IMR-90 (cell line): ENCODE results near the gene RHOT1. TPM values are rescaled to one million over a fixed set of nuclear protein-coding genes. Genes with fewer than 3 reads are reported as not detected.

Source experiments
- ATAC-seq: fragments of 200-7000 bp; cut with Tn5 transposase; 2 replicates; pipeline ENCODE4 v1.9.1; 2020; ENCODE audit warnings: low read depth, mild to moderate bottlenecking, moderate library complexity
- BruUV-seq: library from RNA; stranded (reverse); fragments of 400-500 nt; replicated peaks from 2 replicates; lab custom pipeline; 2021; lab: Mats Ljungman, UMichigan
- CTCF ChIA-PET: fragments of 300-600 bp; formaldehyde crosslinking; extraction: SDS; loops from one replicate; lab custom pipeline; 2021; ENCODE audit warnings: antibody characterized with exemption; lab: Yijun Ruan, JAX
- POLR2A ChIA-PET: fragments of 300-600 bp; sonication (Branson Sonifier 250); formaldehyde crosslinking; loops from one replicate; lab custom pipeline; 2022; ENCODE audit warnings: antibody characterized with exemption; ENCODE audit not compliant: unreplicated experiment; lab: Charles Lee
- DNase-seq: peaks from one replicate; pipeline ENCODE4 v3.0.0; 2013
- H2AFZ ChIP-seq: replicated peaks from 2 replicates; pipeline ENCODE3; 2013; ENCODE audit warnings: low read length, mild to moderate bottlenecking; ENCODE audit not compliant: poor library complexity
- H2AK5ac ChIP-seq: 2 replicates; pipeline ENCODE4 v1.6.1; 2013; ENCODE audit warnings: low read depth, low read length, inconsistent platforms
- H2AK9ac ChIP-seq: replicated peaks from 2 replicates; pipeline ENCODE3; 2013; ENCODE audit warnings: mild to moderate bottlenecking, low read depth, low read length, moderate library complexity; ENCODE audit not compliant: poor library complexity
- H2BK120ac ChIP-seq: 2 replicates; pipeline ENCODE4 v1.6.1; 2013; ENCODE audit warnings: low read depth, low read length, inconsistent platforms
- H2BK15ac ChIP-seq: 3 replicates; pipeline ENCODE4 v1.6.1; 2013; ENCODE audit warnings: low read depth, low read length, inconsistent platforms
- H2BK20ac ChIP-seq: 2 replicates; pipeline ENCODE4 v1.6.1; 2013; ENCODE audit warnings: low read depth, mild to moderate bottlenecking, inconsistent platforms, low read length, moderate library complexity
- H2BK5ac ChIP-seq: 2 replicates; pipeline ENCODE4 v1.6.1; 2013; ENCODE audit warnings: mild to moderate bottlenecking, low read depth, low read length, inconsistent platforms; ENCODE audit not compliant: poor library complexity, severe bottlenecking
- H3K14ac ChIP-seq: replicated peaks from 2 replicates; pipeline ENCODE4 v1.6.1; 2013; ENCODE audit warnings: low read depth, low read length, inconsistent platforms
- H3K18ac ChIP-seq: 2 replicates; pipeline ENCODE4 v1.6.1; 2013; ENCODE audit warnings: low read depth, low read length, control low read depth
- H3K23ac ChIP-seq: 2 replicates; pipeline ENCODE4 v1.6.1; 2013; ENCODE audit warnings: low read depth, low read length, inconsistent platforms
- H3K27ac ChIP-seq: 2 replicates; pipeline ENCODE4 v1.5.1; 2013; ENCODE audit warnings: mild to moderate bottlenecking, control low read depth, low read length; ENCODE audit not compliant: insufficient read depth
- H3K27me3 ChIP-seq: 2 replicates; pipeline ENCODE4 v1.6.1; 2013; ENCODE audit warnings: low read length; ENCODE audit not compliant: control insufficient read depth, insufficient read depth
- H3K36me3 ChIP-seq: 2 replicates; pipeline ENCODE4 v1.6.1; 2013; ENCODE audit warnings: low read length, mixed read lengths; ENCODE audit not compliant: control insufficient read depth, insufficient read depth
- H3K4ac ChIP-seq: 2 replicates; pipeline ENCODE4 v1.6.1; 2013; ENCODE audit warnings: low read depth, low read length, inconsistent platforms
- H3K4me1 ChIP-seq: 2 replicates; pipeline ENCODE4 v1.6.1; 2013; ENCODE audit warnings: low read length, mixed read lengths; ENCODE audit not compliant: control insufficient read depth, insufficient read depth
- H3K4me2 ChIP-seq: 2 replicates; pipeline ENCODE4 v1.6.1; 2013; ENCODE audit warnings: low read depth, mild to moderate bottlenecking, control low read depth, low read length, moderate library complexity
- H3K4me3 ChIP-seq: 2 replicates; pipeline ENCODE4 v1.5.1; 2013; ENCODE audit warnings: low read depth, mild to moderate bottlenecking, control low read depth, low read length, moderate library complexity; ENCODE audit not compliant: insufficient read depth
- H3K56ac ChIP-seq: 2 replicates; pipeline ENCODE4 v1.6.1; 2013; ENCODE audit warnings: low read length, inconsistent platforms; ENCODE audit not compliant: insufficient read depth; ENCODE audit errors: extremely low read depth
- H3K79me1 ChIP-seq, 2 experiments: 2 replicates each; pipeline ENCODE4 v1.6.1; 2013; ENCODE audit warnings: low read length in 2 of 2, inconsistent platforms in 1 of 2, low read depth in 1 of 2
- H3K9ac ChIP-seq: 2 replicates; pipeline ENCODE4 v1.6.1; 2013; ENCODE audit warnings: low read depth, low read length, control low read depth
- H3K9me1 ChIP-seq: 2 replicates; pipeline ENCODE4 v1.6.1; 2013; ENCODE audit warnings: low read length, inconsistent platforms; ENCODE audit not compliant: insufficient read depth
- H3K9me3 ChIP-seq: 2 replicates; pipeline ENCODE4 v1.6.1; 2013; ENCODE audit warnings: low read length; ENCODE audit not compliant: control insufficient read depth, insufficient read depth
- H4K20me1 ChIP-seq: 2 replicates; pipeline ENCODE4 v1.6.1; 2013; ENCODE audit warnings: low read length, inconsistent platforms; ENCODE audit not compliant: insufficient read depth
- H4K5ac ChIP-seq: 2 replicates; pipeline ENCODE4 v1.6.1; 2013; ENCODE audit warnings: mild to moderate bottlenecking, low read depth, low read length, control low read depth
- H4K8ac ChIP-seq, 2 experiments: 2 replicates each; pipeline ENCODE4 v1.6.1; 2013; ENCODE audit warnings: low read depth in 2 of 2, low read length in 2 of 2, control low read depth in 1 of 2, inconsistent platforms in 1 of 2
- H4K91ac ChIP-seq: 2 replicates; pipeline ENCODE4 v1.6.1; 2013; ENCODE audit warnings: low read depth, low read length, inconsistent platforms; ENCODE audit not compliant: insufficient read depth
- BHLHE40 ChIP-seq: fragments of 150-350 bp; IDR thresholded peaks from 2 replicates; pipeline ENCODE4 v1.6.1; 2016; ENCODE audit warnings: mild to moderate bottlenecking, low read depth, low read length
- MAFK ChIP-seq: IDR thresholded peaks from 2 replicates; pipeline ENCODE4 v1.6.1; 2012; ENCODE audit warnings: low read depth, low read length, improper control_type of control experiment
- MAZ ChIP-seq: IDR thresholded peaks from 2 replicates; pipeline ENCODE4 v1.6.1; 2012; ENCODE audit warnings: low read depth, mild to moderate bottlenecking, low read length, improper control_type of control experiment, moderate library complexity, borderline replicate concordance
- POLR2A ChIP-seq: IDR thresholded peaks from 2 replicates; pipeline ENCODE4 v1.6.1; 2012; ENCODE audit warnings: mild to moderate bottlenecking, low read depth, low read length
- RFX5 ChIP-seq: IDR thresholded peaks from 2 replicates; pipeline ENCODE4 v1.8.0; 2012; ENCODE audit warnings: low read depth, mild to moderate bottlenecking, low read length, moderate library complexity
- WGBS, 2 experiments: methylation state at CpG; one replicate each; pipeline versions ENCODE4 v1.1.5 to v1.1.7; 2013; ENCODE audit warnings: missing lambda C conversion rate in 2 of 2; ENCODE audit not compliant: insufficient read length in 1 of 2; ENCODE audit errors: extremely low coverage in 2 of 2; 5-methylcytosine and 5-hydroxymethylcytosine counted together
- dilution Hi-C: fragments of 300-500 bp; cut with HindIII; formaldehyde crosslinking; loops from one replicate; pipeline ENCODE4 v1.14.3; 2018; ENCODE audit warnings: low sequenced_read_pairs; ENCODE audit not compliant: unreplicated experiment
- in situ Hi-C: fragments of 300-500 bp; cut with MboI; formaldehyde crosslinking; loops from 3 replicates; pipeline ENCODE4 v1.14.3; 2019; ENCODE audit warnings: low sequenced_read_pairs, inconsistent platforms, mixed read lengths
- intact Hi-C: fragments of 100-400 bp; cut with micrococcal nuclease; formaldehyde crosslinking; loops from 2 replicates; pipeline ENCODE4 v1.10.0; 2022
- polyA plus RNA-seq, 3 experiments: library from polyadenylated mRNA; depleted of rRNA; stranded (reverse); fragments of >200 nt; gene quantifications; 2 replicates each; pipeline ENCODE4 v1.2.3, GENCODE V29; 2012; ENCODE audit warnings: low replicate concordance in 1 of 3
- total RNA-seq: library from RNA; depleted of rRNA; stranded (reverse); fragments of >200 nt; gene quantifications from 2 replicates; pipeline ENCODE4 v1.2.3, GENCODE V29; 2012
- TF ChIP-seq, protein P1 (sequence below): fragments of 150-350 bp; IDR thresholded peaks from 2 replicates; pipeline ENCODE4 v1.6.1; 2017; ENCODE audit warnings: mild to moderate bottlenecking, antibody characterized with exemption, low read length, low read depth
- TF ChIP-seq, protein P2 (sequence below): fragments of 150-350 bp; IDR thresholded peaks from 2 replicates; pipeline ENCODE4 v1.6.1; 2016; ENCODE audit warnings: low read depth, mild to moderate bottlenecking, low read length, moderate library complexity, borderline replicate concordance

RHOT1 gene
- total and polyA plus RNA-seq, 2 of the 4 experiments (the other 2 are of a cell fraction) = 27.4 to 27.6 TPM

DNA sequence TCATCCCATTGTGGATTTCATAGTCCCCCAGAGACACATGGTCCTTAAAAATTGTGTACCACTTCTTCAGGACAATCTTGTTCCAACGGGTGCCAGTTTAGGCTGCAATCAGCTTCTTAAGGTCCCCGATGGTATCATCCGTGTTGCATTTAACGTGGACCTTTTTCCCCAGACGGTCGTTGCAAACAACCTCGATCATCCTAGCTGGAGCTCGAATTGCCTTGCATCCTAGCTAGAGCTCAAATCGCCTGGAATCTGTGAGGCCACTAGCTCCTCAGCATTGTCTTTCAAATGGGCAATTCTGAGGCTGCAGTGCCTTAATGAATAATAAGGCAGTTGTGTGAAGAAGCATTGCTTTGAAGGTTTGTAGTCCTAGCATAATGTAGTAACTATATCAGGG, 85.6 kb downstream of the RHOT1 start:
- H2BK20ac ChIP-seq = no peak overlapping the region
- intact Hi-C loops = no loop called here
- H3K36me3 ChIP-seq = 0 out of 2 replicates have a peak, but pooled peaks cover 1% of the 10 kb centered on the region
- no TSS peak for BruUV-seq
- H3K79me1 ChIP-seq = peaks cover 0 to 2% of the 10 kb centered on the region in 2 experiments; a peak in 1 of 4 replicates
- 74% methylated on average over 4 of the region's 9 CpGs; no CpG with 5 or more reads in 1 of the 2 experiments for WGBS, 2 experiments
- no peaks in the 10 kb centered on the region for H3K4me1 ChIP-seq
- no peaks in the 10 kb centered on the region for H3K27me3 ChIP-seq
- no peak overlapping the region for H3K14ac ChIP-seq
- TF ChIP-seq POLR2A (no peak), BHLHE40 (no peak), MAZ (no peak), MAFK (no peak), RFX5 (no peak)
- TF ChIP-seq, protein P1, sequence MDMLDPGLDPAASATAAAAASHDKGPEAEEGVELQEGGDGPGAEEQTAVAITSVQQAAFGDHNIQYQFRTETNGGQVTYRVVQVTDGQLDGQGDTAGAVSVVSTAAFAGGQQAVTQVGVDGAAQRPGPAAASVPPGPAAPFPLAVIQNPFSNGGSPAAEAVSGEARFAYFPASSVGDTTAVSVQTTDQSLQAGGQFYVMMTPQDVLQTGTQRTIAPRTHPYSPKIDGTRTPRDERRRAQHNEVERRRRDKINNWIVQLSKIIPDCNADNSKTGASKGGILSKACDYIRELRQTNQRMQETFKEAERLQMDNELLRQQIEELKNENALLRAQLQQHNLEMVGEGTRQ = no peak
- TF ChIP-seq, protein P2, sequence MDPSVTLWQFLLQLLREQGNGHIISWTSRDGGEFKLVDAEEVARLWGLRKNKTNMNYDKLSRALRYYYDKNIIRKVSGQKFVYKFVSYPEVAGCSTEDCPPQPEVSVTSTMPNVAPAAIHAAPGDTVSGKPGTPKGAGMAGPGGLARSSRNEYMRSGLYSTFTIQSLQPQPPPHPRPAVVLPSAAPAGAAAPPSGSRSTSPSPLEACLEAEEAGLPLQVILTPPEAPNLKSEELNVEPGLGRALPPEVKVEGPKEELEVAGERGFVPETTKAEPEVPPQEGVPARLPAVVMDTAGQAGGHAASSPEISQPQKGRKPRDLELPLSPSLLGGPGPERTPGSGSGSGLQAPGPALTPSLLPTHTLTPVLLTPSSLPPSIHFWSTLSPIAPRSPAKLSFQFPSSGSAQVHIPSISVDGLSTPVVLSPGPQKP = no peak
- H3K9me3 ChIP-seq = no peaks in the 10 kb centered on the region
- no peak overlapping the region for H2BK15ac ChIP-seq
- no peak overlapping the region for H3K9ac ChIP-seq
- in situ Hi-C loops = no loop called here
- H3K27ac ChIP-seq = no peak overlapping the region
- ATAC-seq (no peak), DNase-seq (no peak)
- H3K4ac ChIP-seq = no peak overlapping the region
- ChIA-PET POLR2A (no interaction called here), CTCF (interaction anchor here (0.9 kb wide), 1 partner anchor 25 kb away, joined by 4 read pairs; no protein-coding TSS in a partner anchor)
- no peak overlapping the region for H3K18ac ChIP-seq
- H3K9me1 ChIP-seq = peaks cover 2% of the 10 kb centered on the region; the same call in 1 of the 2 replicates
- no peak overlapping the region for H4K8ac ChIP-seq
- no peak overlapping the region for H3K56ac ChIP-seq
- H3K4me2 ChIP-seq = no peak overlapping the region
- no peak overlapping the region for H2BK5ac ChIP-seq
- no peak overlapping the region for H3K23ac ChIP-seq
- H2AK9ac ChIP-seq = no peak overlapping the region
- H2AFZ ChIP-seq = no peak overlapping the region
- no peak overlapping the region for H2BK120ac ChIP-seq
- dilution Hi-C loops = no loop called here
- H4K5ac ChIP-seq = no peak overlapping the region
- H2AK5ac ChIP-seq = no peak overlapping the region
- no peak overlapping the region for H4K91ac ChIP-seq
- H3K4me3 ChIP-seq = no peak overlapping the region
- no peaks in the 10 kb centered on the region for H4K20me1 ChIP-seq
